HCT116 (cell line): Measurements from ENCODE around the gene RNF114. TPM values are rescaled to one million over a fixed set of nuclear protein-coding genes. Genes with fewer than 3 reads are reported as not detected.
"Not testable (repeated sequence)": the region's sequence is repeated elsewhere in the genome, so short reads cannot be mapped to it uniquely, and the experiment has no call there.

Experiments used
- ATAC-seq: fragments of 200-7000 bp; cut with Tn5 transposase; 2 replicates; pipeline ENCODE4 v1.9.1; 2020; ENCODE audit warnings: mild to moderate bottlenecking, moderate library complexity
- BruUV-seq: library from RNA; stranded (reverse); fragments of 400-500 nt; replicated peaks from 2 replicates; lab custom pipeline; 2021; lab: Mats Ljungman, UMichigan
- CTCF ChIA-PET: fragments of 300-600 bp; sonication (Branson Sonifier 250); formaldehyde crosslinking; loops from one replicate; lab custom pipeline; 2021; ENCODE audit warnings: antibody characterized with exemption; lab: Charles Lee
- POLR2A ChIA-PET: fragments of 300-600, 350-600 bp; sonication (Branson Sonifier 250); formaldehyde crosslinking; loops from one replicate; lab custom pipeline; 2021; ENCODE audit warnings: antibody characterized with exemption; lab: Charles Lee
- RAD21 ChIA-PET, 2 experiments: fragments of 300-600 bp; sonication (Branson Sonifier 250); formaldehyde crosslinking; loops; one replicate each; lab custom pipeline; 2023; ENCODE audit warnings: low total read pairs in 2 of 2; ENCODE audit not compliant: uncharacterized antibody in 2 of 2, unreplicated experiment in 2 of 2, low non-redundant PET in 1 of 2; lab: Charles Lee
- DNase-seq: peaks from one replicate; pipeline ENCODE4 v3.0.0-alpha.2; 2010; ENCODE audit warnings: low read depth, low spot score
- H2AFZ ChIP-seq: fragments of 200-600 bp; shearing (Covaris generic), sonication (generic); 2 replicates; pipeline ENCODE4 v1.6.1; 2017; ENCODE audit warnings: low read depth, mixed run types, mixed read lengths, antibody characterized with exemption, low read length; ENCODE audit not compliant: poor library complexity, severe bottlenecking
- H3K27ac ChIP-seq: 2 replicates; pipeline ENCODE4 v1.5.1; 2012; ENCODE audit warnings: low read depth, low read length
- H3K27me3 ChIP-seq: fragments of 200-600 bp; sonication (generic); 2 replicates; pipeline ENCODE4 v1.6.1; 2016; ENCODE audit warnings: mixed run types, low read length, mixed read lengths; ENCODE audit not compliant: insufficient read depth
- H3K36me3 ChIP-seq, 2 experiments: fragments of 200-500 bp in 1 of 2; fragments of 200-600 bp in 1 of 2; sonication (Bioruptor generic) in 1 of 2; sonication (generic) in 1 of 2; 2 replicates each; pipeline versions ENCODE4 v1.5.1 to v1.6.1; 2014 to 2016; ENCODE audit warnings: low read length in 2 of 2, inconsistent platforms in 1 of 2, mixed read lengths in 1 of 2, mixed run types in 1 of 2; ENCODE audit not compliant: insufficient read depth in 2 of 2, control insufficient read depth in 1 of 2
- H3K4me1 ChIP-seq, 2 experiments: fragments of 200-600 bp in 1 of 2; sonication (generic) in 1 of 2; 2 replicates each; pipeline versions ENCODE4 v1.5.1 to v1.6.1; 2012 to 2017; ENCODE audit warnings: low read length in 2 of 2, inconsistent platforms in 1 of 2, mild to moderate bottlenecking in 1 of 2, mixed read lengths in 1 of 2, mixed run types in 1 of 2, moderate library complexity in 1 of 2; ENCODE audit not compliant: insufficient read depth in 2 of 2, control insufficient read depth in 1 of 2
- H3K4me2 ChIP-seq: fragments of 200-600 bp; sonication (generic); 2 replicates; pipeline ENCODE4 v1.6.1; 2017; ENCODE audit warnings: mixed run types, low read length, mixed read lengths
- H3K4me3 ChIP-seq, 2 experiments: fragments of 200-600 bp in 1 of 2; sonication (generic) in 1 of 2; replicated peaks in 1 of 2; 2 replicates each; pipeline ENCODE4 v1.5.1; 2011 to 2016; ENCODE audit warnings: low read length in 2 of 2, control low read depth in 1 of 2, low read depth in 1 of 2, mild to moderate bottlenecking in 1 of 2, mixed read lengths in 1 of 2, mixed run types in 1 of 2
- H3K79me2 ChIP-seq: fragments of 200-600 bp; sonication (generic); 2 replicates; pipeline ENCODE4 v1.6.1; 2017; ENCODE audit warnings: mild to moderate bottlenecking, mixed run types, low read length, moderate library complexity, mixed read lengths; ENCODE audit not compliant: insufficient read depth
- H3K9ac ChIP-seq: fragments of 200-600 bp; sonication (generic); 2 replicates; pipeline ENCODE4 v1.6.1; 2016; ENCODE audit warnings: low read length, mixed read lengths
- H3K9me2 ChIP-seq: fragments of 200-600 bp; sonication (generic), shearing (Covaris generic); 2 replicates; pipeline ENCODE4 v1.6.1; 2017; ENCODE audit warnings: mixed run types, mild to moderate bottlenecking, moderate library complexity; ENCODE audit not compliant: insufficient read depth
- H3K9me3 ChIP-seq, 2 experiments: fragments of 200-500 bp in 1 of 2; fragments of 200-600 bp in 1 of 2; sonication (Bioruptor generic) in 1 of 2; sonication (generic) in 1 of 2; 2 replicates each; pipeline ENCODE4 v1.6.1; 2014 to 2017; ENCODE audit warnings: low read length in 2 of 2, mixed read lengths in 2 of 2, inconsistent platforms in 1 of 2, low read depth in 1 of 2, mild to moderate bottlenecking in 1 of 2, mixed run types in 1 of 2, moderate library complexity in 1 of 2; ENCODE audit not compliant: control insufficient read depth in 1 of 2, insufficient read depth in 1 of 2
- H4K20me1 ChIP-seq: fragments of 200-600 bp; sonication (generic), shearing (Covaris generic); 2 replicates; pipeline ENCODE4 v1.6.1; 2017; ENCODE audit warnings: mixed run types, mild to moderate bottlenecking, moderate library complexity; ENCODE audit not compliant: insufficient read depth
- CBX3 ChIP-seq: IDR thresholded peaks from 2 replicates; pipeline ENCODE4 v1.6.1; 2012; ENCODE audit warnings: low read depth
- ELF1 ChIP-seq: IDR thresholded peaks from 2 replicates; pipeline ENCODE4 v1.6.1; 2012; ENCODE audit warnings: low read depth, borderline replicate concordance
- EZH2 ChIP-seq: fragments of 200-600 bp; sonication (generic); IDR thresholded peaks from 2 replicates; pipeline ENCODE4 v1.6.1; 2017; ENCODE audit warnings: antibody characterized with exemption, mixed run types
- EZH2phosphoT487 ChIP-seq: fragments of 200-600 bp; IDR thresholded peaks from 2 replicates; pipeline ENCODE4 v1.6.1; 2018; ENCODE audit warnings: antibody characterized with exemption, borderline replicate concordance
- FOSL1 ChIP-seq: IDR thresholded peaks from 2 replicates; pipeline ENCODE4 v1.6.1; 2012; ENCODE audit warnings: low read depth
- MAX ChIP-seq: IDR thresholded peaks from 2 replicates; pipeline ENCODE4 v1.6.1; 2012
- POLR2A ChIP-seq: IDR thresholded peaks from 2 replicates; pipeline ENCODE4 v1.7.0; 2011; ENCODE audit warnings: borderline replicate concordance; ENCODE audit not compliant: insufficient read depth, insufficient read length; ENCODE audit errors: extremely low read depth
- SRF ChIP-seq: IDR thresholded peaks from 2 replicates; pipeline ENCODE4 v1.6.1; 2012; ENCODE audit warnings: low read depth
- ZFX ChIP-seq: fragments of 450-650 bp; IDR thresholded peaks from 2 replicates; pipeline ENCODE4 v1.6.1; 2017
- intact Hi-C: fragments of 100-400 bp; cut with micrococcal nuclease; formaldehyde crosslinking; loops from 2 replicates; pipeline ENCODE4 v1.10.0; 2022
- total RNA-seq: library from RNA; stranded (reverse); gene quantifications from one replicate; pipeline ENCODE4 v1.2.1, GENCODE V29; 2021; ENCODE audit not compliant: unreplicated experiment

Gene RNF114
- total RNA-seq, 1 experiment from 2014 or later: 66.8 TPM

- CTCF ChIA-PET: no interaction called here
These were observed 59.4 kb downstream of the RNF114 start for GRCh38 chr20:49995586-49995985.

GRCh38 chr20:49998478-49999188 lies 62.4 kb downstream of the RNF114 start:
- H3K27me3 ChIP-seq, H3K36me3 ChIP-seq, H3K79me2 ChIP-seq, H3K9me2 ChIP-seq, H3K9ac ChIP-seq, H3K4me2 ChIP-seq, DNase-seq, H3K9me3 ChIP-seq, H3K27ac ChIP-seq, RAD21 ChIA-PET, ATAC-seq, H3K4me1 ChIP-seq, intact Hi-C loops, BruUV-seq, H4K20me1 ChIP-seq, H3K4me3 ChIP-seq, H2AFZ ChIP-seq: not testable (repeated sequence)
- POLR2A ChIA-PET: interaction anchor here (0.8 kb wide), 1 partner anchor 10 kb away, joined by 3 read pairs; no protein-coding TSS in a partner anchor
- CTCF ChIA-PET: interaction anchor here (1.4 kb wide), 1 partner anchor 73 kb away, joined by 3 read pairs; no protein-coding TSS in a partner anchor

More at GRCh38 chr20:49995586-49995985, 59.4 kb downstream of the RNF114 start:
- no peak for DNase-seq
- no peak overlapping the region for H2AFZ ChIP-seq
- TF ChIP-seq ELF1: no peak
- no peak for TF ChIP-seq CBX3
- TF ChIP-seq MAX: no peak
- TF ChIP-seq FOSL1: no peak
- TF ChIP-seq EZH2: no peak
- TF ChIP-seq POLR2A: no peak
- no peak for TF ChIP-seq EZH2phosphoT487
- TF ChIP-seq SRF: no peak
- no peak for TF ChIP-seq ZFX
- no peak overlapping the region for H3K27ac ChIP-seq
- H4K20me1 ChIP-seq: no peaks in the 10 kb centered on the region
- no peaks in the 10 kb centered on the region for H3K9me2 ChIP-seq
- no peaks in the 10 kb centered on the region for H3K9me3 ChIP-seq
- H3K36me3 ChIP-seq: no peaks in the 10 kb centered on the region
- no peak overlapping the region for H3K4me3 ChIP-seq
- H3K27me3 ChIP-seq: no peaks in the 10 kb centered on the region
- ChIA-PET POLR2A (no interaction called here), RAD21 (interaction anchor here in 1 of 2 experiments (0.6 kb wide), 1 partner anchor 17 kb away, joined by 4 read pairs; no protein-coding TSS in a partner anchor)
- intact Hi-C loops: no loop called here
- H3K4me2 ChIP-seq: no peak overlapping the region
- H3K79me2 ChIP-seq: no peaks in the 10 kb centered on the region
- no peaks in the 10 kb centered on the region for H3K4me1 ChIP-seq
- no TSS peak for BruUV-seq
- no peak for ATAC-seq
- no peak overlapping the region for H3K9ac ChIP-seq
